Natural killer cell (primary cell): ENCODE results near the gene WDR7. TPM values are rescaled to one million over a fixed set of nuclear protein-coding genes. Genes with fewer than 3 reads are reported as not detected.

Source experiments
- ATAC-seq, 3 donors: fragments of 150-1000 bp in 2 of 3; fragments of 200-7000 bp in 1 of 3; cut with Tn5 transposase; 1 replicate in 1 of 3; 2 replicates in 2 of 3; pipeline ENCODE4 v1.10.0; 2021; ENCODE audit warnings: mild to moderate bottlenecking in 2 of 3, moderate library complexity in 2 of 3
- DNase-seq, 2 donors: peaks; one replicate each; pipeline versions ENCODE4 v3.0.0 to v3.0.0-alpha.2; 2013 to 2021; ENCODE audit warnings: mixed read lengths in 1 of 2
- H3K27ac ChIP-seq: one replicate; pipeline ENCODE4 v1.5.1; 2013; ENCODE audit warnings: mild to moderate bottlenecking, low read length
- H3K27me3 ChIP-seq: one replicate; pipeline ENCODE4 v1.6.1; 2013; ENCODE audit warnings: low read length; ENCODE audit not compliant: control insufficient read depth, insufficient read depth
- H3K36me3 ChIP-seq: one replicate; pipeline ENCODE4 v1.6.1; 2013; ENCODE audit warnings: low read length; ENCODE audit not compliant: control insufficient read depth, insufficient read depth
- H3K4me1 ChIP-seq: one replicate; pipeline ENCODE4 v1.6.1; 2013; ENCODE audit warnings: low read length; ENCODE audit not compliant: control insufficient read depth, insufficient read depth
- H3K4me3 ChIP-seq: one replicate; pipeline ENCODE4 v1.5.1; 2013; ENCODE audit warnings: low read length
- H3K9me3 ChIP-seq: one replicate; pipeline ENCODE4 v1.6.1; 2013; ENCODE audit warnings: low read length; ENCODE audit not compliant: control insufficient read depth, insufficient read depth
- H3K27ac Mint-ChIP-seq, 2 donors: one replicate each; pipeline ENCODE4 v1.8.0; 2022; ENCODE audit warnings: mild to moderate bottlenecking in 2 of 2, mixed read lengths in 2 of 2, moderate library complexity in 1 of 2
- H3K27me3 Mint-ChIP-seq, 2 donors: one replicate each; pipeline ENCODE4 v1.8.0; 2022; ENCODE audit warnings: low read depth in 2 of 2, mixed read lengths in 2 of 2
- H3K36me3 Mint-ChIP-seq: one replicate; pipeline ENCODE4 v1.8.0; 2022; ENCODE audit warnings: mixed read lengths
- H3K4me1 Mint-ChIP-seq, 2 donors: one replicate each; pipeline ENCODE4 v1.8.0; 2022; ENCODE audit warnings: mixed read lengths in 2 of 2
- H3K4me3 Mint-ChIP-seq: one replicate; pipeline ENCODE4 v1.8.0; 2022; ENCODE audit warnings: mild to moderate bottlenecking, moderate library complexity, mixed read lengths
- H3K9me3 Mint-ChIP-seq, 2 donors: one replicate each; pipeline ENCODE4 v1.8.0; 2022; ENCODE audit warnings: mixed read lengths in 2 of 2
- CTCF ChIP-seq: fragments of 200-600 bp; IDR thresholded peaks from one replicate; pipeline ENCODE4 v1.8.0; 2022; ENCODE audit warnings: antibody characterized with exemption
- WGBS: methylation state at CpG from one replicate; pipeline ENCODE4 v1.1.7; 2013; ENCODE audit warnings: missing lambda C conversion rate; ENCODE audit not compliant: insufficient coverage; 5-methylcytosine and 5-hydroxymethylcytosine counted together
- intact Hi-C: fragments of 100-400 bp; cut with micrococcal nuclease; formaldehyde crosslinking; loops from one replicate; pipeline ENCODE4 v1.14.2; 2022
- total RNA-seq, 4 donors: library from RNA; stranded (reverse); fragments of 120-200 nt in 1 of 4; gene quantifications; one replicate each; pipeline versions ENCODE4 v1.2.3 to v1.2.4, GENCODE V29; 2013 to 2022

The WDR7 gene
- total RNA-seq, 3 donors from 2014 or later (not counting 1 experiment from before 2014, with no cell fraction given) = 71.1 to 103 (median 77.3) TPM

- intact Hi-C loops = no loop called here
- H3K36me3 Mint-ChIP-seq = no peaks in the 10 kb centered on the region
- H3K36me3 ChIP-seq = peaks cover 4% of the 10 kb centered on the region
- H3K9me3 ChIP-seq = no peaks in the 10 kb centered on the region
- ATAC-seq (no peak), DNase-seq (no peak)
- TF ChIP-seq CTCF = no peak
- no peak overlapping the region for H3K4me3 Mint-ChIP-seq
- H3K4me1 Mint-ChIP-seq = no peaks in the 10 kb centered on the region
- H3K27me3 ChIP-seq = no peaks in the 10 kb centered on the region
- no peak overlapping the region for H3K27ac ChIP-seq
- no peaks in the 10 kb centered on the region for H3K27me3 Mint-ChIP-seq
- no peaks in the 10 kb centered on the region for H3K4me1 ChIP-seq
- H3K27ac Mint-ChIP-seq = no peak overlapping the region
- WGBS = 97% methylated on average over 6 of the region's 6 CpGs
- no peaks in the 10 kb centered on the region for H3K9me3 Mint-ChIP-seq
- no peak overlapping the region for H3K4me3 ChIP-seq
These were observed 300.9 kb downstream of the WDR7 start for GRCh38 chr18:56952026-56952425.

- 96% methylated on average over 2 of the region's 3 CpGs for WGBS
- Mint-ChIP-seq H3K27ac (no peak overlapping the region), H3K27me3 (no peaks in the 10 kb centered on the region), H3K4me1 (no peaks in the 10 kb centered on the region), H3K9me3 (no peaks in the 10 kb centered on the region), H3K36me3 (no peaks in the 10 kb centered on the region), H3K4me3 (no peak overlapping the region)
- H3K27me3 ChIP-seq = no peaks in the 10 kb centered on the region
- no peak for TF ChIP-seq CTCF
- H3K27ac ChIP-seq = no peak overlapping the region
- intact Hi-C loops = no loop called here
- DNase-seq (no peak), ATAC-seq (no peak)
- no peaks in the 10 kb centered on the region for H3K9me3 ChIP-seq
- H3K4me1 ChIP-seq = no peaks in the 10 kb centered on the region
- H3K4me3 ChIP-seq = no peak overlapping the region
- peaks cover 3% of the 10 kb centered on the region for H3K36me3 ChIP-seq
These were observed 302.5 kb downstream of the WDR7 start for GRCh38 chr18:56953428-56954198.

- intact Hi-C loops = no loop called here
- Histone ChIP-seq H3K27ac (no peak overlapping the region), H3K27me3 (no peaks in the 10 kb centered on the region), H3K4me3 (no peak overlapping the region), H3K9me3 (no peaks in the 10 kb centered on the region), H3K4me1 (no peaks in the 10 kb centered on the region), H3K36me3 (no peaks in the 10 kb centered on the region)
- Mint-ChIP-seq H3K4me3 (no peak overlapping the region), H3K27ac (no peak overlapping the region), H3K27me3 (no peaks in the 10 kb centered on the region), H3K4me1 (peaks cover 0 to 4% of the 10 kb centered on the region in 2 donors), H3K9me3 (no peaks in the 10 kb centered on the region), H3K36me3 (no peaks in the 10 kb centered on the region)
- TF ChIP-seq CTCF = no peak
- WGBS = no CpG with 5 or more reads among the region's 1 CpG
- ATAC-seq (no peak), DNase-seq (no peak)
These were observed 304.3 kb downstream of the WDR7 start for GRCh38 chr18:56955490-56955889.

GRCh38 chr18:56959120-56959519 lies 308.0 kb downstream of the WDR7 start:
- Mint-ChIP-seq H3K9me3 (no peaks in the 10 kb centered on the region), H3K27me3 (no peaks in the 10 kb centered on the region), H3K4me1 (peaks cover 0 to 4% of the 10 kb centered on the region in 2 donors), H3K4me3 (no peak overlapping the region), H3K27ac (no peak overlapping the region), H3K36me3 (peaks cover 6% of the 10 kb centered on the region)
- intact Hi-C loops = no loop called here
- Histone ChIP-seq H3K36me3 (peaks cover 7% of the 10 kb centered on the region), H3K27me3 (no peaks in the 10 kb centered on the region), H3K27ac (no peak overlapping the region), H3K4me1 (no peaks in the 10 kb centered on the region), H3K9me3 (no peaks in the 10 kb centered on the region), H3K4me3 (no peak overlapping the region)
- DNase-seq = no peak
- 99% methylated on average over 3 of the region's 3 CpGs for WGBS
- ATAC-seq = no peak
- TF ChIP-seq CTCF = no peak
